Peyer's patch (tissue), 4 donors: ENCODE measurements around the gene SORBS1.

ENCODE experiments used
- POLR2A ChIP-seq, 2 donors: fragments of 450-650 bp; IDR thresholded peaks; one replicate each; pipeline ENCODE4 v1.5.1; 2017; ENCODE audit warnings: antibody characterized with exemption in 2 of 2, mild to moderate bottlenecking in 2 of 2, moderate library complexity in 2 of 2
- TF ChIP-seq, protein P1 (sequence below), 6 experiments: fragments of 450-650 bp in 4 of 6; fragments of 200-600 bp in 2 of 6; sonication (generic) in 1 of 6; IDR thresholded peaks; one replicate each; pipeline ENCODE4 v1.5.1; 2017 to 2019; ENCODE audit warnings: antibody characterized with exemption in 6 of 6, mild to moderate bottlenecking in 3 of 6, moderate library complexity in 1 of 6

DNA sequence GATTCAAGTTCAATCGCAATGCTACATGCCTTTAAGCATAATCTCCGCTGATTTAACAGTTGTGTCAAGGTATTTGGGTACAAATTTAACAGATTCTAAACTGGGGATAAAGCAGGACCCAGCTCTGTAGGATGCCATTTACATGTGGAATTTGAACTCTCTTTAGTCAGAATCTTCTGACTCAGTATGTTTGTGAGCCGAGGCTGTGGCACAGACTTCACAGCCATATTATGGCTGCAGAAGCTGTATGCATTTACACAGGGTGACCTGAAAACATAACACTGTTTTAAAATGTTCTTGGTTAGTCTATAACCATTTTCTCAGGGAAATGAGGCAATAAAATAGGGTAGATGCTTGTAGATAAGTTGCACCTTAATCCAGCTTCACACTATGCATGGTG is 279.1 kb downstream of the SORBS1 start:
- TF ChIP-seq, protein P1, sequence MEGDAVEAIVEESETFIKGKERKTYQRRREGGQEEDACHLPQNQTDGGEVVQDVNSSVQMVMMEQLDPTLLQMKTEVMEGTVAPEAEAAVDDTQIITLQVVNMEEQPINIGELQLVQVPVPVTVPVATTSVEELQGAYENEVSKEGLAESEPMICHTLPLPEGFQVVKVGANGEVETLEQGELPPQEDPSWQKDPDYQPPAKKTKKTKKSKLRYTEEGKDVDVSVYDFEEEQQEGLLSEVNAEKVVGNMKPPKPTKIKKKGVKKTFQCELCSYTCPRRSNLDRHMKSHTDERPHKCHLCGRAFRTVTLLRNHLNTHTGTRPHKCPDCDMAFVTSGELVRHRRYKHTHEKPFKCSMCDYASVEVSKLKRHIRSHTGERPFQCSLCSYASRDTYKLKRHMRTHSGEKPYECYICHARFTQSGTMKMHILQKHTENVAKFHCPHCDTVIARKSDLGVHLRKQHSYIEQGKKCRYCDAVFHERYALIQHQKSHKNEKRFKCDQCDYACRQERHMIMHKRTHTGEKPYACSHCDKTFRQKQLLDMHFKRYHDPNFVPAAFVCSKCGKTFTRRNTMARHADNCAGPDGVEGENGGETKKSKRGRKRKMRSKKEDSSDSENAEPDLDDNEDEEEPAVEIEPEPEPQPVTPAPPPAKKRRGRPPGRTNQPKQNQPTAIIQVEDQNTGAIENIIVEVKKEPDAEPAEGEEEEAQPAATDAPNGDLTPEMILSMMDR (IDR thresholded peaks at IDR 0.05), result no peak
- TF ChIP-seq POLR2A (IDR thresholded peaks at IDR 0.05), result no peak
